ENCODE data around the gene PIGN.
"Not testable (repeated sequence)": the region's sequence is repeated elsewhere in the genome, so short reads cannot be mapped to it uniquely, and the experiment has no call there.

The PIGN gene

DNA sequence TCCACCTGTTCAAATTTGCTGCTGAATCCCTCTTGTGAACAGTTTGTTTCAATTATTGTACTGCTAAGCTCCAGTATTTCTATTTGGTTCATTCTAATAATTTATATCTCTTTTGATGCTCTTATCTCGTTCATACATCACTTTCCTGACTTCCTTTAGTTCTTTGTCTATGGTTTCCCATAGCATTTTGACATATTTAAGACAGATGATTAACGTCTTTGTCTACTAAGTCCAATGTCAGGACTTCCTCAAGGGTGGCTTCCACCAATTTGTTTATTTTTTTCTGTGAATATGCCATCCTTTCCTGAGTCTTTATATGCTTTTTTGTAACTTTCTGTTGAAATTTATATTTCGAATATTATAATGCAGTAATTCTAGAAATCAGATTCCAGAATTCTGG is 9.6 kb downstream of the PIGN start:
- DNase-seq, result no peak

DNA sequence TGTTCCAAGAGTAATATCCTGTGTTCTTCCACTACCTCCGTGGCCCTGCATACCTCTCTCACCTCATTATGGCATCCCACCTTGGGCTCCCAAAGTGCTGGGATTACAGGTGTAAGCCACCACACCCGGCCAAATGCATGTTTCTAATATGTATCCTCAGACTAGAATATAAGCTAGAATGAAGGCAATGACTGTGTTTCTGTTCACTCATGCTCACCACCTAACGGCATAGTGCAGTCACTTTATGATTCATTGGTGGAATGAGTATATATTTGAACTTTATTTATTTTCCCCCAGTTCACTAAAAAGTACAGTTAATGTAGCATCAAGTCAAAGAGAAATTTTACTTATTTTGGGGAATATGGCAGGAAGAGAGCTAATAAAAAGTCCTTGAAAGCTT is 11.3 kb downstream of the PIGN start:
- DNase-seq, result no peak

DNA sequence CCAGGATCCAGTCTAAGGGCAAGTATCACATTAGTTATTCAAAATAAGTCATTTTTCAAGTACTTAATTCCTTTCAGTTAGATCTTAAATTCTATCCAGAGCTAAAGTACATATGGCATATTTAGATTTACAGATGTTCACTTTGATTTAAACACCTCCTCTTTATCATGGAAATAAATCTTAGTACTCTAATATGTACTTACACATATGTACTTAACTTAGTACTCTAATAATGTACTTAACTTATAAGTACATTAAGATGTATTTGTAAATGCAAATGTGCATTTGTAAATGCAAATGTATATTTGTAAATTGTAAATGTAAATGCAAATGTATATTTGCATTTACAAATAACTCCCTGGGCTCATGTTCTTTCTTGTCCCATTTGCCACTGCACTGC is 14.6 kb downstream of the PIGN start:
- no peak for DNase-seq

DNA sequence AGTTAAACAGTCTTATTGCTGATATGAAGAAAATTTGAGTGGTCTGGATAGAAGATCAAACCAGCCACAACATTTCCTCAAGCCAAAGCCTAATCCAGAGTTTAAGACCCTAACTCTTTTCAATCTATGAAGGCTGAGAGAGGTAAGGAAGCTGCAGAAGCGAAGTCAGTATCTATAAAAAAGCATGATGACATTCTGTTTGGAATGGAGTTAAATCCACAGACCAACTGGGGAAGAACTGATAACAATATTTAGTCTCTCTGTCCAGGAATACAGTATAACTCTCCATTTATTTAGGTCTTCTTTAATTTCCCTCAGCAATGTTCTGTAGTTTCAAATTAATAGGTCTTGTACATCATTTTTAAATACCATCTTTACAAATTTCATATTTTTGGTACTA is 16.0 kb downstream of the PIGN start:
- DNase-seq, result no peak

DNA sequence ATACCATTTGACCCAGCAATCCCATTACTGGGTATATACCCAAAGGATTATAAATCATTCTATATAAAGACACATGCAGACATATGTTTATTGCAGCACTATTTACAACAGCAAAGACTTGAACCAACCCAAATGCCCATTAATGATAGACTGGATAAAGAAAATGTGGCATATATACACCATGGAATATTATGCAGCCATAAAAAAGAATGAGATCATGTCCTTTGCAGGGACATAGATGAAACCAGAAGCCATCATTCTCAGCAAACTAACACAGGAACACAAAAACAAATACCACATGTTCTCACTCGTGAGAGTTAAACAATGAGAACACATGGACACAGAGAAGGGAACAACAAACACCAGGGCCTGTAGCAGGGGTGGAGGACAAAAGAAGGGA is 20.3 kb downstream of the PIGN start:
- not testable (repeated sequence) for DNase-seq

DNA sequence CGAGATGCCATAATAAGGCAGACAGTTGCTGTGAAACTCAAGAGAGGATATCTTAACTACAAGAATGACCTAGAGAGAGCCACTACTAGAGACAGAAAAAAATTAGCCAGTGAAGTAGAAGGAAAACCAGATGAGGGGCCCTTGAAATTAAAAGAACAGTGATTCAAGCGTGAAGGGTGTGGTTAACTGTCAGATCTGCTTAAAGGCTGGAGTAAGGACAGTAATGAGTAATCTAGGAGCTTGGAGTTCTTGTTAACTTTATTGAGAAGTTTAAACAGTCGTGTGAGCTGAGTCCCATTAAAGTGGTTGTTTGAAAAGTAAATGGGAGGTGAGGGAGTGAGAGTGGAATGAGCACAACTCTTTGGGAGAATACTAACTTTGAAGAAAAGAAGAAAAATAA is 21.3 kb downstream of the PIGN start:
- DNase-seq, result no peak

DNA sequence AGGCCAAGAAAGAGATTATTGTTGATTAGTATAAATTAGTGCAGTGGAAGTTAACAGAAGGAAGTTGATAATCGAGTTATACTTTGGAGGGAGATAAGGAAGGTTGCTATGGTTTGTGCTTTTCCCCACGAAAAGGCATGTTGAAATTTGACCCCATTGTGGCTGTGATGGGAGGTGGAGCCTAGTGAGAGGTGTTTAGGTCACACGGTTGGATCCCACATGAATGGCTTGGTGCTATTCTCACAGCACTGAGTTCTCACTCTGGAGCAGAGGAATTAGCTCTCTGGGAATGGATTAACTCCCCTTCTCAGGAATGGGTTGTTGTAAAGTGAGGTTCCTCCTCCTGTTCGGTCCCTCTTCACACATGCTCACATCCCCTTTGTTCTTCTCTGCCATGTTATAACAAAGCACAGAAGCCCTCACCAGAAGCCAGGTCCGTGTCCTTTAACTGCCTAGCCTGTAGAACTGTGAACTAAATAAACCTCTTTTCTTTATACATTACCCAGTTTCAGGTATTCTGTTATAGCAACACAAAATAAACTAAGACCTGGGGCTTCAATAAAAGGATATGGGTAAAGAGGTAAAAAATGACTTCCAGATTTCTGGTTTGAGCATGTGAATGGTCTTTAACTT is 21.9 kb downstream of the PIGN start:
- DNase-seq, result no peak

DNA sequence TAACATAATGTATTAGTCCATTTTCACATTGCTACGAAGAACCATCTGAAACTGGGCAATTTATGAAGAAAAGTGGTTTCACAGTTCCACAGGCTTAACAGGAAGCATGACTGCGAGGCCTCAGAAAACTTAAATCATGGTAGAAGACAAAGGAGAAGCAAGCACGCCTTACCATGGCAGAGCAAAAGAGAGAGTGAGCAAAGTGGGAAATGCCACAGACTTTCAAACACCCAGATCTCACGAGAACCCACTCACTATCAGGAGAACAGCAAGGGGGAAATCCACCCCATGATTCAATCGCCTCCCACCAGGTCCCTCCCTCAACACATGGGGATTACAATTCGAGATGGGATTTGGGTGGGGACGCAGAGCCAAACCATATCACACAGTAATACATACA is 22.5 kb downstream of the PIGN start:
- no peak for DNase-seq

DNA sequence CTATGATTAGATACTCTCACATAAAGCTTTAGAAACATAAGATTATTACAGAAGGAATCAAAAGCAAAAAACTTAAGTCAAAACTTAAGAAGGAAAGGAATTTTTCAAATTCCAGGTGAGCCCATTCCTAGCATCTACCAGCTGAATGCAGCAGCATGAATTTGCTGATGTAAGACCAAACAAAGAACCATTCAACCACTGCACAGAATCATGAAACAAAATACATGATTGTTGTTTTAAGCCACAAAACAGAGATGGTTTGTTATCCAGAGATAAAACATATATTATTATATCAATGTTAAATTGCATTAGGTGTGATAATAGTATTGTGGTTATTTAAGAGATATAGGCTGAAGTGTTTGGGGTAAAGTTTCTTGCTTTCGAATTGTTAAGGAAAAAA is 29.0 kb downstream of the PIGN start:
- DNase-seq, result no peak

DNA sequence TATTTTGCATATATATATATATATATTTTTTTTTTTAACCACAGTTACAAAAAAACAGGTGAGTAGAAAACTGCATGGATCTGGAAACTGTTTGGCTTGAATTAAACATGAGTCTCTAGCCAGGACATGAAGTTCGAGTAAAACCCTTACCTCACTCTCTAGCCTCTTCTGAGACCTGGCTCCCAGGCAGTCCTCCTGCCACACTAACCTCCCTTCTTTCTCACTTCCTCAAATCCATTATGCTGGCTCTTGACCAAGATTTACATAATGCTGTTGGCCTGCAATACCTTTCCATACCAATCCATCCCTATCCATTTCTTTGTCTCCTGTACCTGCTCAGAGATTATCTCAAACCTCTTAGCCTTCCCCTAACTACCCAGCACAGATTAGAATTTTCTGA is 34.0 kb downstream of the PIGN start:
- DNase-seq, result no peak

DNA sequence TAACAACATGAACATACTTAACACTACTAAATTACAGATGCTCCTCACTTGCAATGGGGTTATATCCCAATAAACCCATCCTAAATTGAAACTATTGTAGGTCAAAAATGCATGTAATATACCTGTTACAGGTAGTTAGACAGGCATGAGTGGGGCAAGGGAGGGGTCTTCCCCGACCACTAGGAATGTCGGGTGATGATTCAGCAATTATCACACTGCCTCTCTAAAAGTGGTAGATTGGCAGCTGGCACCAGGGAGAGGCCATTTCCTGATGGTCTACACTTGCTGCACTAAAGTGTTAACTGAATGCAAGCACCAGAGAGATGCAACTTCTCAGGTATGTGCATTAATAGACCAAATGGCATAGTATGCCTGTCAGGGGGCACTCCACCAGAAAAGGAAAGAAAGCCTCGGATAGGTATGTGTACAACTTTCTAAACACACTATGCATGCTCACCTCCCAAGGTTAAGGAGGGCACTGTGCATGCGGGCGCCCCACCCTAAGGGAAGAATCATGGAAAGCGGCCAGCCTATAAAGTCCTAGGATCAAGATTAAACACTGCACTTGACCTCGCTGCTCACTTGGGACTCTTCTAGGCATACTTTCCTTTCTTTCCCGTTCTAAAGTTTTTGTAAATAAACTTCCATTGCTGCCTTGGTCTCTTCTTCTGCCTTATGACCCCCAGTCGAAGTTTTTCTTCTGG is 35.6 kb downstream of the PIGN start:
- no peak for DNase-seq

DNA sequence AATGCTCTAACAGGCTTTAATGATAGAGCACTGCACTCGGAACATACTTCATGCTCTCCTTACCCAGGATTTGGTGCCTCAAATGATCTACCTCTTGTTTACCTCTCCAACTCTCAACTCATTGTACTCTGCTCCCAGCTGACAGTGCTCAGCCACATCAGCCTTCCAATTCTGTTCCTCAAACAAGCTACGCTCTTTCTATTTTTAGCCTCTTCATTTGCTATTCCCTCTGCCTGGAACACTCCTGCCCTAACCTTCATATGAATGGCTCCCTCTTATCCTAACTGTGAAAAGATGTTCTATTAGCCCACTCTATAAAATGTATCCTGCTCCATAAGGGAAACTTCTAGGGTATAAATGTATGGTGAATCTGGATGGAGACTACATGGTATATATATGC is 42.5 kb downstream of the PIGN start:
- no peak for DNase-seq

DNA sequence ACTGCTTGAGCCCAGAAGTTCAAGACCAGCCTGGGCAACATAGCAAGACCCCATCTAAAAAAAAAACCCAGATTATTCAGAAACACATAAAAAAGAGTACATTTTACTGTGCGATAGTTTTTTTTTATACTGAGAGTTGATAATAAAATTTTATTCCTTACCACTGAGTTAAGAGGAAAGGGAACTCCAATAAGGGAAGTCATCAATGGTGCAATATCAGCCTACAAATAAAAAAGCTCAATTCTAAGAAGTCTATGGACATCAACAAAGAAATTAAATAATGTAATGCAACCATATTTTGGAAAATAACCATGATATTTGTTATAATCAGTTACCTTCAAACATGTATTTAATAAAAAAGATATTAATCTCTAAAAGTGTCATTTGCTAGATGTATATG is 46.6 kb downstream of the PIGN start:
- no peak for DNase-seq

DNA sequence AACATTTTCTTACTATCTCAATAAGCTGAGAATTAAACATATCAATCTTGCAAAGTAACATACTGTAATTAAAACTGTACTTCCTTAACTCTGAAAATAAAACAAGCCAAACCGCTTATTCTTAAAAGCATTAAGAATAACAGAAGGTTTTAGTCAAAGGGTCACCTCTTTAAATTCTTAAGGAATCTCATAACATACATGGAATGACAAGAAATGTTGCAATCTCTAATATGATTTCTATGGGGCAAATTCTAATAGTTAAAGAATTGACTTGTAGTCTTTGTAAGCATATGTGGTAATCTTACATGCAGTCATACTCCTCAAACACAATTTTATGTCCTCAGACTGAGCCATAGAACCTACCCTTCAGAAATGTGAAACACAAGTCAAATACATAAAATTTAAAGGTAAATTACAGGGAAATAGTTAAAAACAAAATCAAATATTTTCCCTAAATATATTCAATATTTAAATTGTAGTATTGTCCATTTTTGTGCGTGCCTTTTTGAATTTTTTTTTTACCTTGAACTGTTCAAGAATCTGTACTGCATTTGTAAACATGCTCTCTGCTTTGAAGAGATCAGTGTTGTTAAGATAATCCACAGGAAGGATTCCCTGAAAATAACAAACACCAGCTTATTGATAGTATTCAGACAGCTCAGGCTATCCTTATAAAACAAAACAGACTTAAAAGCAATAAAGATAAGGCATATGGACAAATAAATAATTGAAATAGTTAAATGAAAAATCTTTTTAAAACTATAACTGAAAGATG is 48.2 kb downstream of the PIGN start:
- DNase-seq, result no peak

DNA sequence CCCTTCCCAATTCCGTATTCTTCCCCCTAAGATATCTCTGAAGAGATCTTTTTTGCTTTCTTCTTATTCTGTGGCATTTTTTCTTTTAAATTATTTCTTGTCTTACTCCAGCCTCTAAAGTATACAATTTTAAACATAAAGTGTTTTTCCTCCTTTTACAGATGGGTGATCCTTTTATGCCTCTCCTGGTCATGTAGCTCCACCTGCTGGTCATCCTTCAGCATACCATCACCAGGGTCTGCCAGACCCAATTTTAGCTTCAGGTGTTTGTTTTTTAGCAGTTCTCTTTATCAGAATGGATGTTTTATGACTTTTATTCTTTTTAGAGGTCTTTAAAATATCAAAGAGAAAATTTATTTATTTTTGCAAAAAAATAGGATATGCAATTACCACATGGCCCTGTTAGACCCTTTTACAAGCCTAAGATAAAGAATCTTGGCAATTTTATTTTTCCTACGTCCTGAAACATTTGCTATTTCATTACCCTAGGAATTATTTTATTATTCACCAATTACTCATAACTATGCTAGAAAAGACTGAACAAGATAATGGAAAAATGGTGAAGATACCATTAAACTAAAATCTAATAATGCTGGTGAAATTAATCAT is 55.5 kb downstream of the PIGN start:
- no peak for DNase-seq

DNA sequence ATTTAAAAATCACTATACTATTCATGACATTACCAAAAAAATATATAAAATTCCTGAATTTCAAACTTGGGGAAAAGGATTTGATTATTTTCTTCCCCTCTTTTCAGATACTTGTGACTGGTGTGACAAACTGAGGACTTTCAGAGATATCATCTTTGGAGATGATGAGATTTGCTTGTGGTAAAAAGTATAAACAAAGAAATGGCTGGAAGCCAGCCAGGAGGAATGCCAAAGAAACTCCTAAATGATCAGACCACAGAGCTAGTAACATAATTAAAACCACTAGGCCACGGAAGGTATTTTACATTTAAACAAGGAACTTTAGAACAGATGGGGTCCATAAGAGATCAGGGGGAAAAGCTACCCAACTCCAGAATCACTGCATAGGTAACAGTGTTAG is 58.7 kb downstream of the PIGN start:
- no peak for DNase-seq

DNA sequence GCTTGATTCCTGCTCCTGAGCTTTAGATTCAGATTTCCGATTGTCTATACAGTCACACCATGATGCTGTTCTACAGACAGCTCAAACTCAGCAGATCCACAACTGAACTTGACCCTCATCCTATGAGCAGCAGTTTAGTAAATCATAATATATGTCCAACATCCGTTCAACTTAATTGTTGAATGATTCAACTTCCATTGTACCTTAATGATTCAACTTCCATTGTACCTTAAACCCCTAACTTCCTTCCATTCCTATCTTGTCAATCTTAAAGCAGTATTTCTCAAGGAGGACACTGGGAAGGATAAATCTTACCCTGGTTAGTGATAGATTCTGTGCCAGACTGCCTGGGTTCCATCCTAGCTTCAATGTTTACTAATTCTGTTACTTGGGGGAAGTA is 60.1 kb downstream of the PIGN start:
- no peak for DNase-seq

DNA sequence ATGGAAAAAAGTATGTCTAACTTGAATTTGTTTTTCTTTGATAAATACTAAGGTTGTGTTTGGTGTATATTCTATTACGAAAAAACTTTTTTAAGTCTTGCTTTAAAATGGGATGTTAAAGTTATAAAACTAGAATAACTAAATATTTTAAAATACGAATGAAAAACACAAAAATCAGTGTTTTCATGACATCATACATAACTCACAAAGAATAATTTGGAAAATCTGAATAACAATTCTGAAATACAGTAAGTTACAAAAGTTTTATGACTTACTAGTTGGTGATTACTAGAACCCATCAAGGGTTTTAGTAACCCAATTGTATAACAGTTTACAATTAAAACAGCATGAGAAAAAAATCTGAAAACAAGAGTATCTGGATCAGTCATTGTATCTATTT is 61.2 kb downstream of the PIGN start:
- DNase-seq, result no peak

DNA sequence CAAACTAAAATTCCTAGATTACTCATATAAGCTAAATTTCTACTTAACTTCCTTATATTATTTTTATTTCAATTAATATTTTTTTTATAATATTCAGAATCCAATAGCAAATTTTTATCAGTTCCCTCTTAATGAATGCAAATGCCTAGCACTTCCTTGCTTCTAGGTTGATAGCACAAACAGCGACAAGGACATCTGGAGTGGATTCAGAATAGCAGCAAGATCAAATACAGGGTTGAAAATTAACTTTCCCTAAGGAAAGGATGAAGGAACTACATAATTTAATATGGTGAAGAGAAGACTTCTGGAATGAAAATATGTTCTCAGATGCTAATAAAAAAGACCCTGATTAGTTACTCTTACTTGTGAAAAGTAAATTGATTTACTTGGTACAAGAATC is 64.5 kb downstream of the PIGN start:
- no peak for DNase-seq

DNA sequence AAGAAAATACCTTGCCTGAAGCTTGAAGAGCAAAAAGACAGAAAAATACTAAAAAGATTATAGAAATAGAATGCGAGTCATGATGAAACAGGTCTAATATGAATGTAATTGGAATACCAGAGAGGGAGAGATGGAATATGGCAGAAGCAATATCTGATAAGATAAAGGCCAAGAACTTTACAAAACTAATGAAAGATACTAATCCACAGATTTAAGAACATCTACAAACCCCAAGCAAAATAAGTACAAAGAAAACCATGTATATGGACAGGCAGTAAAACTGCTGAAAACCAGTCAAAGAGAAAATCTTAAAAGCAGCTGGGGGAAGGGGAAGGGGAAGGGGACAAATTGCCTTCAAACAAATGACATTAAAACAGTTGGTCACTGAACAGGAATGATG is 67.0 kb downstream of the PIGN start:
- DNase-seq, result no peak

DNA sequence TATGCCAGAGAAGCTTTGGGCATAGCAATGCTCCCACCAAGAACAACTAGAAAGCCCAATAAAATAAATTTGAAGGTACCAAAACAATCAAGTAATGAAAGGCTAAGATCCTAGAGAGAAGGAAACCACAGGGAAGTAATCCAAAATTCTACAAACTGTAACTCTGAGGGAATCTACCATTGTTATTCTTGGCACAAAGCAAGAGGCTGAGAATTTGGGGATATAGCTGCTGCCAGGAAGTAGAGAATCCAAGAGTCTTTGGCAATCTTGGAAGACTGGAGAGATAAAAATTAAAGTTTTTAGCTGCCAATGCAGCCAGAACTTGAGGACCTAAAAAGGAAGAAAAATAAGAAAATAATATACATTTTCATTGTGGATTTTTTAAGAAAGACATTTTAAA is 68.5 kb downstream of the PIGN start:
- no peak for DNase-seq

DNA sequence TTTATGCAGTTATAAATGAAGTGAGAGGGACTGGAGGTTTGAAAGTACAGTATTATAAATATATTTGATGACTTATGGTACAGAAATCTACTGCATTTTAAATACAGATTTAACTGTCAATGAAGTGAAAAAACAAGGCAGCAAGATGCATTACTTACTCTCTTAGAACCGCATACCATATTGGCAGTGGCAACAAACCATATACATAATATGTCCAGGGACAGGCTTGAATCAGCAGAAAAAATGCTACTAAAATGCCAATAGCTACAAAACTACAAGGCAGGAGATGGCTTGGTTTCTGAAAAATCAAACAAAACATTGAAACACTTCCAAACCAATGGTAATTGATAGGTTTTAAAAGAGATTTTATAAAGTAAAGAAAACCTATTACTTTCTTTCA is 77.2 kb downstream of the PIGN start:
- no peak for DNase-seq

DNA sequence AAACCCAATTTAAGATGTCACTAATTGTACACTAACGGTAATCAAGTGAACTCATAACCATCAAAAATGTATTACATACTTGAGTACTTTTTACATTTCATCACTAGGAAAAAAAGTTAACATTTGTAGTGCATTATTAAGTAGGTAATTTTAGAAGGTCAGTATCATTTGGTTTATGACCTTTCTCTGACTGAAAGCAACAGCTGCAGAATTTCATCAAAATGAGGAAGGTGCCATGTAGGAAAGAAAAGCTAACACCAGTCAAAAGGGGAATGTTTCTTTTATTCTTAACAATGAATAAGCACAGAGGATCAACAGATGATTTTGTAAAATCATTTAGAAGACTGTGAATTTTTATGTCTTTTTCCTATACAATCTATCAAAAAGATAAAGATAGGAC is 79.0 kb downstream of the PIGN start:
- DNase-seq, result no peak

DNA sequence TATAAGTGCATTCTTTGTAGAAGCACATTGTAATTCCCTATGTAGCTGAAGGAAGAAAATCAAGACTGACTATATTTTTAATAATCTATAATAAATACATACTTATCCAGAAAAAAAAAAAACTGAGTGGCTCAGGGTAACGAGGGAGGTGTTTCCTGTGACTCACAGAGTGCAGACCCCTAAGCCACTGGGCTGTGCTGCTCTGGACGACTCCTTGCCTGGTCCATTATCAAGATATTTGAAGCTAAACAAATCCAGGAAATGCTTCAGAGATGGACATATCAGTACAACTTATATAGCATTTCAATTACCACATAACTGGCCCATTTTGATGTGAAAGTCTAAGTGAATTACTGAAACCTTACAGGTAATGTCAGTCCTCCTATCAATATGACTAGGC is 80.6 kb downstream of the PIGN start:
- DNase-seq, result no peak
